Left lung (tissue), 10 donors: ENCODE measurements around the gene SLC30A3. TPM values are rescaled to one million over a fixed set of nuclear protein-coding genes. Genes with fewer than 3 reads are reported as not detected.
"Not testable (repeated sequence)": the region's sequence is repeated elsewhere in the genome, so short reads cannot be mapped to it uniquely, and the experiment has no call there.

ENCODE experiments used
- ATAC-seq: fragments of 200-7000 bp; cut with Tn5 transposase; one replicate; pipeline ENCODE4 v1.9.1; 2020; ENCODE audit warnings: moderate library complexity
- DNase-seq, 4 donors: peaks; one replicate each; pipeline ENCODE4 v3.0.0-alpha.2; 2013 to 2020
- H3K27ac ChIP-seq, 2 donors: fragments of 200-600 bp; sonication (generic) in 1 of 2; one replicate each; pipeline versions ENCODE4 v1.5.0 to v1.8.0; 2020 to 2021
- H3K27me3 ChIP-seq, 2 donors: fragments of 200-600 bp; sonication (generic) in 1 of 2; one replicate each; pipeline versions ENCODE4 v1.5.0 to v1.8.0; 2020 to 2021
- H3K36me3 ChIP-seq, 2 donors: fragments of 200-600 bp; sonication (generic) in 1 of 2; one replicate each; pipeline versions ENCODE4 v1.5.0 to v1.8.0; 2020 to 2021
- H3K4me1 ChIP-seq, 2 donors: fragments of 200-600 bp; one replicate each; pipeline ENCODE4 v1.8.0; 2021
- H3K4me3 ChIP-seq, 2 donors: fragments of 200-600 bp; sonication (generic) in 1 of 2; one replicate each; pipeline versions ENCODE4 v1.5.0 to v1.8.0; 2020 to 2021; ENCODE audit warnings: mild to moderate bottlenecking in 1 of 2
- H3K9me3 ChIP-seq, 2 donors: fragments of 200-600 bp; sonication (generic) in 1 of 2; one replicate each; pipeline versions ENCODE4 v1.5.0 to v1.8.0; 2020 to 2021
- intact Hi-C, 2 donors: fragments of 100-400 bp; cut with DNase I; formaldehyde crosslinking; loops; one replicate each; pipeline versions ENCODE4 v1.11.2 to v1.14.2; 2022
- polyA plus RNA-seq, 6 donors: library from polyadenylated mRNA; unstranded; fragments of 120-200 nt; gene quantifications; one replicate each; pipeline ENCODE4 v1.2.1, GENCODE V29; 2013; ENCODE audit not compliant: insufficient read length in 6 of 6
- total RNA-seq, 2 donors: library from RNA; stranded (reverse); fragmentation: NEBNext Ultra II Directional; extraction: Animal tissue kit (Norgen Biotek cat#: 25700); gene quantifications; one replicate each; pipeline ENCODE4 v1.2.1, GENCODE V29; 2021
- TF ChIP-seq, protein P1 (sequence below), 2 donors: fragments of 200-600 bp; sonication (generic) in 1 of 2; IDR thresholded peaks; one replicate each; pipeline versions ENCODE4 v1.5.0 to v1.8.0; 2021; ENCODE audit warnings: antibody characterized with exemption in 2 of 2
- donor health status: DM: no; HTN: yes; CAD: no.
- donor health status: DM: no; HTN: no; CAD: no.

Gene SLC30A3
- total and polyA plus RNA-seq, 8 donors = 0.26 to 0.69 (median 0.48) TPM

DNA sequence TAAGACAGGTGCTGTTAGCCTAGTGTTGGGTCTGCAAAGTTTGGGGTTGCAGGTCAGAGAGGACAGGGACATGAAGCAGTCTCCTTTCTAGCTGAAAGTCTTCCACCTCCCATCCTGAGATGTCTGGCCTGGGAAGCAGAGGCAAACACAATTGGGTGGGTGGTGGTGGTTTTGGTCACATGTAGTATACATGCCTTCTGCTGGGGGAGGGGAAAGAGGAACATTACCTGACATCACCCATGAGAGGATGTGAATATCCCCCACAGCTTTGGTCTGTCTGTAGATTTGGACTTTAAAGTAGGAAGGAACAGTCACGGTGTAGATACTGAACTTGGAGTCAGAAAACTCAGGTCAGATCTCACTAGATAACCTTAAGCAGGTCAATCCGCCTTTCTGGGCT is 7.8 kb upstream of the SLC30A3 start:
- Histone ChIP-seq H3K27me3 (peaks cover 2 to 52% of the 10 kb centered on the region in 2 donors), H3K36me3 (no peaks in the 10 kb centered on the region), H3K27ac (no peak overlapping the region), H3K9me3 (no peaks in the 10 kb centered on the region), H3K4me3 (no peak overlapping the region), H3K4me1 (no peaks in the 10 kb centered on the region)
- ATAC-seq (no peak), DNase-seq (no peak)
- intact Hi-C loops = no loop called here
- TF ChIP-seq, protein P1, sequence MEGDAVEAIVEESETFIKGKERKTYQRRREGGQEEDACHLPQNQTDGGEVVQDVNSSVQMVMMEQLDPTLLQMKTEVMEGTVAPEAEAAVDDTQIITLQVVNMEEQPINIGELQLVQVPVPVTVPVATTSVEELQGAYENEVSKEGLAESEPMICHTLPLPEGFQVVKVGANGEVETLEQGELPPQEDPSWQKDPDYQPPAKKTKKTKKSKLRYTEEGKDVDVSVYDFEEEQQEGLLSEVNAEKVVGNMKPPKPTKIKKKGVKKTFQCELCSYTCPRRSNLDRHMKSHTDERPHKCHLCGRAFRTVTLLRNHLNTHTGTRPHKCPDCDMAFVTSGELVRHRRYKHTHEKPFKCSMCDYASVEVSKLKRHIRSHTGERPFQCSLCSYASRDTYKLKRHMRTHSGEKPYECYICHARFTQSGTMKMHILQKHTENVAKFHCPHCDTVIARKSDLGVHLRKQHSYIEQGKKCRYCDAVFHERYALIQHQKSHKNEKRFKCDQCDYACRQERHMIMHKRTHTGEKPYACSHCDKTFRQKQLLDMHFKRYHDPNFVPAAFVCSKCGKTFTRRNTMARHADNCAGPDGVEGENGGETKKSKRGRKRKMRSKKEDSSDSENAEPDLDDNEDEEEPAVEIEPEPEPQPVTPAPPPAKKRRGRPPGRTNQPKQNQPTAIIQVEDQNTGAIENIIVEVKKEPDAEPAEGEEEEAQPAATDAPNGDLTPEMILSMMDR (IDR thresholded peaks at IDR 0.05) = no peak

GRCh38 chr2:27270131-27270530 is 7.3 kb upstream of the SLC30A3 start:
- H3K9me3 ChIP-seq = no peaks in the 10 kb centered on the region
- no peak overlapping the region for H3K4me3 ChIP-seq
- H3K36me3 ChIP-seq = no peaks in the 10 kb centered on the region
- intact Hi-C loops = no loop called here
- H3K27me3 ChIP-seq = peaks cover 6 to 53% of the 10 kb centered on the region in 2 donors
- no peak overlapping the region for H3K27ac ChIP-seq
- no peak for DNase-seq
- H3K4me1 ChIP-seq = peaks cover 0 to 2% of the 10 kb centered on the region in 2 donors
- ATAC-seq = no peak
- TF ChIP-seq, protein P1 (IDR thresholded peaks at IDR 0.05) = no peak

DNA sequence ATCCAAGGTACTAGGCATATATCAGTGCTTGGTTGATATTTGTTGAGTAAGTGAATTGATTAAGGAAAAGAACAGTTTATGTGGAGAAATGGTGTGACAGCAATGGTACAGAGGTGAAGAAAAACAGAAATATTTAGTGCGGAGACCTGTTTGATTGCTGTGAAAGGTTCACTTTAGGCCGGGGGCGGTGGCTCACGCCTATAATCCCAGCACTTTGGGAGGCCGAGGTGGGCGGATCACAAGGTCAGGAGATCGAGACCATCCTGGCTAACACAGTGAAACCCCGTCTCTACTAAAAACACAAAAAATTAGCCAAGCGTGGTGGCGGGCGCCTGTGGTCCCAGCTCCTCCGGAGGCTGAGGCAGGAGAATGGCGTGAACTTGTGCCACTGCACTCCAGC is 5.4 kb upstream of the SLC30A3 start:
- peaks cover 25 to 69% of the 10 kb centered on the region in 2 donors for H3K27me3 ChIP-seq
- H3K9me3 ChIP-seq, DNase-seq, H3K27ac ChIP-seq, H3K36me3 ChIP-seq, H3K4me3 ChIP-seq, ATAC-seq, intact Hi-C loops: not testable (repeated sequence)
- H3K4me1 ChIP-seq = peaks cover 7 to 20% of the 10 kb centered on the region in 2 donors

DNA sequence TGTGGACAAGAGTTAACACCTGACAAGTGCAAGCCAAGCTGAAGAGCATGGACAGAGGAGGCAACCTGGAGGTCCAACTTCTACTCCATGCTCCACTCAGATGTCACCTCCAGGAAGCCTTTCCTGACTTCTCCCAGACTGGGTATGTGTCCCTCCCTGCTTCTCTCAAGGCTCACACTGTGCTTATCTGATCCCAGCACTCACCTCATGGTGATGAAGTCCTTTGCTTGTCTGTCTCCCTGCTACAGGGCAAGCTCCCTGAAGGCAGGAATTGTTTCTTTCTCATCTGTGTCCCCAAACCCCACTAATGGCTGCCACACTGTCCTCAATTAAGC is 2.7 kb upstream of the SLC30A3 start:
- intact Hi-C loops = no loop called here
- DNase-seq (no peak), ATAC-seq (no peak)
- Histone ChIP-seq H3K4me3 (no peak overlapping the region), H3K9me3 (no peaks in the 10 kb centered on the region), H3K27ac (no peak overlapping the region), H3K4me1 (peaks cover 17 to 36% of the 10 kb centered on the region in 2 donors), H3K36me3 (no peaks in the 10 kb centered on the region), H3K27me3 (peaks cover 51 to 88% of the 10 kb centered on the region in 2 donors)
- TF ChIP-seq, protein P1 (IDR thresholded peaks at IDR 0.05) = no peak

DNA sequence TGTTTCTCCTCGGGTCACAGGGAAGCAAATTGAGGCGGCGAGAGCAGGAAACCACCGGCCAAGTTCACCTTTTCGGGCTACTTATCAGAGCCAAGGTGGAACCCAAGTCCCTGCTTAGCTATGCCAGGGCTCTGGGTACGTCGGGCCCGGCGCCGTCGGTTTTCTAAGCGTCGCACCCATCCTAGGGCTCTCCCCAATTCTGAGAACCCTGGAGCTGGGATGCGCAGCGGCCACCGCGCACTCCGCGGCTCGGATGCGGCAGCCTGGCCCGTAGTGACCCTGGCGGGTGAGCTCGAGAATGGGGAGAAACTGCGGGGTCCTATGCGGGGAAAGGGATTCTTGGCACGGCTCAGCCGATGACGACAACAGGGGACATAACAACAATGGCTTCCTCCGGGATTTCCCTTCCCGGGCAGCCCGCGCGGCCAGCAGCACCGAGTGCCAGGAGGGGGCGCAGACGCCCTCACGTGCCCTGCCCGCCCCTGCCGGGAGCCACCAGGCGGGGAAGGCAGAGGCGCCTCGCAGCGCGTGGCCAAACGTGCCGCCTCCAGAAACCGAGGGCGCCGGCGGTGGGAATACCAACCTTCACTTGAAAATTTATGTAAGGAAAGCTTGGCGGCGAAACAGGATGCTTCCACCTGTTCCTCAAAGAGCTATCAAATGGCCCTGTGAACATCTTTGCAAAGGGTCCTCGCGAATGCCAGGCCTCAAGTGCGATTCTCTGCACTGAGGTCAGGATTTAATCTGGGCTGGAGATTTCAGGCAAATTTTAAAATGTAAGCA is 2.1 kb upstream of the SLC30A3 start:
- peaks cover 17 to 36% of the 10 kb centered on the region in 2 donors for H3K4me1 ChIP-seq
- peaks cover 51 to 88% of the 10 kb centered on the region in 2 donors for H3K27me3 ChIP-seq
- no peak overlapping the region for H3K27ac ChIP-seq
- peak overlapping the region; percentile 6 to 38 for H3K4me3 ChIP-seq
- H3K9me3 ChIP-seq = no peaks in the 10 kb centered on the region
- H3K36me3 ChIP-seq = no peaks in the 10 kb centered on the region
- TF ChIP-seq, protein P1 (IDR thresholded peaks at IDR 0.05) = peak; percentile 42 to 56
- peak; percentile 80 for ATAC-seq
- intact Hi-C loops = no loop called here
- DNase-seq = peak in 3 of 4 donors; percentile 68 to 89 (median 77)
